Brain microvascular endothelial cell (primary cell): ENCODE data around the gene MGST2.
"Not testable (repeated sequence)": the region's sequence is repeated elsewhere in the genome, so short reads cannot be mapped to it uniquely, and the experiment has no call there.

ENCODE experiments used
- DNase-seq: peaks from one replicate; pipeline ENCODE4 v3.0.0-alpha.2; 2020
- H3K27ac ChIP-seq: fragments of 250-450 bp; sonication (Bioruptor Pico); 2 replicates; pipeline ENCODE4 v1.5.1; 2020; ENCODE audit warnings: mild to moderate bottlenecking, moderate library complexity
- H3K27me3 ChIP-seq: fragments of 250-450 bp; sonication (Bioruptor Pico); replicated peaks from 2 replicates; pipeline ENCODE4 v1.5.1; 2020; ENCODE audit warnings: mild to moderate bottlenecking
- H3K36me3 ChIP-seq: fragments of 250-450 bp; sonication (Bioruptor Pico); replicated peaks from 2 replicates; pipeline ENCODE4 v1.5.1; 2020; ENCODE audit warnings: mild to moderate bottlenecking
- H3K4me3 ChIP-seq: 2 replicates; pipeline ENCODE4 v1.5.1; 2011; ENCODE audit warnings: low read depth, mild to moderate bottlenecking, control low read depth, low read length, moderate library complexity
- in situ Hi-C: cut with HindIII; loops from 2 replicates; pipeline ENCODE4 v1.10.0; 2017; ENCODE audit warnings: low sequenced_read_pairs, low pct_ligation_motif_present
- TF ChIP-seq, protein P1 (sequence below): IDR thresholded peaks from 2 replicates; pipeline ENCODE4 v1.5.1; 2011; ENCODE audit warnings: low read depth, mild to moderate bottlenecking, moderate library complexity, low read length, control low read depth, inconsistent platforms; ENCODE audit errors: missing control alignments

MGST2 gene

DNA sequence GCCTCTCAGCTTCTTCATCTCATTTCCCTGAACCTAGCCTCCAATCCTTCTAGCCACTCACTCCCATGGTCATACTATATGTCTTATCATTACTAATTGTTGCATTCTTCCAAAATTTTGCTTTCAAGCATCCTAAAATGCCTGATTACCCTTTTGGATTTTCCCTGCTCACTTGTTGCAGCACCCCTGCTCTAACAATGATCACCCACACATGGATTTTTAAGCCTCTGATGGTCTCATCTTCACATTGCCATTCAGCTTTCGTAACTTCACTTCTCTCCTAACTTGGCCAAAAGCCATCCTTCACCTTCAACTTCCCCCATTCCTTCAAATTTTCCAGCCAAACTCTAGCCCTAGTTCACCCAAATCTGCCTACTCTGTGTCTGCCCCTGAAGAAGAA is 33.8 kb upstream of the MGST2 start:
- no peaks in the 10 kb centered on the region for H3K36me3 ChIP-seq
- H3K4me3 ChIP-seq: no peak overlapping the region
- no peaks in the 10 kb centered on the region for H3K27me3 ChIP-seq
- DNase-seq: no peak
- H3K27ac ChIP-seq: no peak overlapping the region
- in situ Hi-C loops: no loop called here
- TF ChIP-seq, protein P1, sequence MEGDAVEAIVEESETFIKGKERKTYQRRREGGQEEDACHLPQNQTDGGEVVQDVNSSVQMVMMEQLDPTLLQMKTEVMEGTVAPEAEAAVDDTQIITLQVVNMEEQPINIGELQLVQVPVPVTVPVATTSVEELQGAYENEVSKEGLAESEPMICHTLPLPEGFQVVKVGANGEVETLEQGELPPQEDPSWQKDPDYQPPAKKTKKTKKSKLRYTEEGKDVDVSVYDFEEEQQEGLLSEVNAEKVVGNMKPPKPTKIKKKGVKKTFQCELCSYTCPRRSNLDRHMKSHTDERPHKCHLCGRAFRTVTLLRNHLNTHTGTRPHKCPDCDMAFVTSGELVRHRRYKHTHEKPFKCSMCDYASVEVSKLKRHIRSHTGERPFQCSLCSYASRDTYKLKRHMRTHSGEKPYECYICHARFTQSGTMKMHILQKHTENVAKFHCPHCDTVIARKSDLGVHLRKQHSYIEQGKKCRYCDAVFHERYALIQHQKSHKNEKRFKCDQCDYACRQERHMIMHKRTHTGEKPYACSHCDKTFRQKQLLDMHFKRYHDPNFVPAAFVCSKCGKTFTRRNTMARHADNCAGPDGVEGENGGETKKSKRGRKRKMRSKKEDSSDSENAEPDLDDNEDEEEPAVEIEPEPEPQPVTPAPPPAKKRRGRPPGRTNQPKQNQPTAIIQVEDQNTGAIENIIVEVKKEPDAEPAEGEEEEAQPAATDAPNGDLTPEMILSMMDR: no peak

DNA sequence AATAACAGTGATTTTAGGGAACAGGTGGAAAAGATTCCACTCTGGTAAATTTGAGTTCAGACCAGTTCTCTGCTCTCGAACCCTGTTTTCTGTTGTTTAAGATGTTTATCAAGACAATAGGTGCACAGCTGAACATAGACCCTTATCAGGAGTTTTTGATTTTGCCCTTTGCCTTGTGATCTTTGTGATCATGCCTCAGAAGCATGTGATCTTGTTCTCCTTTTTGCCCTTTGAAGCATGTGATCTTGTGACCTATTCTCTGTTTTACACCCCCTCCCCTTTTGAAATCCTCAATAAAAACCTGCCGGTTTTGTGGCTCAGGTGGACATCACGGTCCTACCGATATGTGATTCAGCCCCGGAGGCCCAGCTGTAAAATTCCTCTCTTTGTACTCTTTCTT is 32.9 kb upstream of the MGST2 start:
- H3K27ac ChIP-seq, DNase-seq, H3K36me3 ChIP-seq, in situ Hi-C loops, H3K27me3 ChIP-seq, H3K4me3 ChIP-seq: not testable (repeated sequence)

DNA sequence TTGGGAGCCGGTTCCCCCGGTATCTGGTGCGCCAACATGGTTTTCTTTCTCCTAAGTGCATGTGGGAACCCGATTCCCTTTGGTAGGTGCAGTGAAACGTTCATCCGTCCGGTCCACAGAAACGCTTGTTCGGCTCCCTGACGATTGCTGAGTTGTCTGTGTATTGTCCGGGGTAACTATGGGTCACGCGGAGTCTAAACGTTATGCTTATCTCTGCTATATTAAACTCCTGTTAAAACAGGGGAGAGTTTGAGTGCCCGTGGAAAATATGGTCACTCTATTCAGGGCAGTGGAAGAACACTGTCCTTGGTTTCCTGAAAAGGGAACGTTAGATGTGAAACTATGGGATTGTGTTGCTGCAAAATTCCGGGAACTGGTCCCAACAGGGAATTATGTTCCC is 32.4 kb upstream of the MGST2 start:
- Histone ChIP-seq H3K27ac (no peak overlapping the region), H3K4me3 (peak overlapping the region; percentile 17), H3K36me3 (no peaks in the 10 kb centered on the region), H3K27me3 (no peaks in the 10 kb centered on the region)
- in situ Hi-C loops: no loop called here
- no peak for DNase-seq
- TF ChIP-seq, protein P1: no peak

DNA sequence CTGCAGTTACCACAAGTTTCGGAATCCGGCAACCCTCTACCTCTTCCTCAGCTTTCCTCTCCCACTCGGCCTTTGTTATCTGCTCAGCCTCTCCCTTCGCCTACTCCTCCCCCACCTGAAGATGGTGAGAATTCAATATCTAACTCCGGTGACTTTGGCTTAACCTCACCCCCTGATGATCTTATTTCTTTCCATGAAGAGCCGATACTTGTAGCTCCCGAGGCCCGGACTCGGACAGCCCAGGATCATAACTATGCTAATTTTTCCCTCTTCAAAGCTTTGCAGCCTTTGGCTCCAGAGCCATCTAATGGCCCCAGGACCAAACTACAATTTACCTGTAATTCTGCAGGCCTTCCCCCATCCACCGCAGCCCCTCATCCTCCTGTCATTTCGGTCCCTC is 32.0 kb upstream of the MGST2 start:
- no peaks in the 10 kb centered on the region for H3K36me3 ChIP-seq
- TF ChIP-seq, protein P1: peak; percentile 75
- in situ Hi-C loops: no loop called here
- no peaks in the 10 kb centered on the region for H3K27me3 ChIP-seq
- no peak overlapping the region for H3K27ac ChIP-seq
- DNase-seq: peak; percentile 27
- H3K4me3 ChIP-seq: peak overlapping the region; percentile 17

DNA sequence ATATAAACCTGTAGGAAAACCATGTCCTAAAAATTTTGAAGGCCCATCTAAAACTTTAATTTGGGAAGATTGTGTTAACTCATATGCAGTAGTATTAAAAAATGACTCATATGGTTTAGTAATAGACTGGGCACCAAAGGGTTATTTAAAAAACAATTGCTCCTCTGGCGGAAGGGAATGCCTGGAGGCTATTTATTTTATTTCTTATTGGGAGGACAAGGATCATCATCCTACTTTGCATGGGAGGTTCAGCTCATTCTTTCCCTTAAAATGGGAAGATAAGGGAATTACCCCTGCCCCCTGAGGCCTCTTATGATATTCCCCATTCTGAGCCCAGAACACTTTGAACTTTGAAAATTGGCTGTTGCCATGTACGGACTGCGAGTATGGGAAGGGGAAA is 29.7 kb upstream of the MGST2 start:
- H3K27ac ChIP-seq: no peak overlapping the region
- H3K4me3 ChIP-seq: no peak overlapping the region
- no peaks in the 10 kb centered on the region for H3K36me3 ChIP-seq
- no peaks in the 10 kb centered on the region for H3K27me3 ChIP-seq
- DNase-seq: no peak
- in situ Hi-C loops: no loop called here
- TF ChIP-seq, protein P1: no peak

DNA sequence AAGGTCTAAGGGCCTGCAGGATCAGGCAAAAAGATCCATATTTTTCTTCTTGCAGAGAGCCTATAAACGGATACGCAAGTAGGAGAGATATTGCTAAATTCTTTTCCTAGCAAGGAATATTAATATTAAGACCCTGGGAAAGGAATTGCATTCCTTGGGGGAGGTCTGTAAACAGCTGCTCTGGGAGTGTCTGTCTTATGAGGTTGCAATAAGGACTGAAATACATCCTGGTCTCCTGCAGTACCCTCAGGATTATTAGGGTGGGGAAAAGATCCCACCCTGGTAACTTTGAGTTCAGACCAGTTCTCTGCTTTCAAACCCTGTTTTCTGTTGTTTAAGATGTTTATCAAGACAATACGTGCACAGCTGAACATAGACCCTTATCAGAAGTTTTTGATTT is 27.3 kb upstream of the MGST2 start:
- H3K27me3 ChIP-seq, in situ Hi-C loops, DNase-seq, H3K36me3 ChIP-seq, H3K27ac ChIP-seq, H3K4me3 ChIP-seq: not testable (repeated sequence)

DNA sequence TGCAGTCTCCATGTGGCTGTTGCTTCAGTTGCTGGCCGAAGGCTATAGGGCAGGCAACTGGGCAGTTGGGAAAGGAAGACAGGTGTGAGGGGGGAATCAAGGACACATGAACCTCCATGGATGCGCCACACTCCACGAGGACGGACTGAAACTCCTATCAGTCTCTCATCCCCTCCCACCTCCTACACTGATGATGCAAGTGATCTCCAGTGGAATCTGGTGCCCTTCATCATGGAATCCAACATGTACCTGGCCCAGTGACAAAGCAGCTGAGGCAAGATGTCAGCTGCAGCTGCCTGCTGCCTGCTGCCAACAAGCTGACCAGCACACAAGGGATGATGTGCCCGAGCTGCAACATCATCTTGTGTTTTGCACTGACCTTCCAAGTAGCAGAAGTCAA is 26.0 kb upstream of the MGST2 start:
- TF ChIP-seq, protein P1: no peak
- Histone ChIP-seq H3K27ac (no peak overlapping the region), H3K36me3 (no peaks in the 10 kb centered on the region), H3K4me3 (no peak overlapping the region), H3K27me3 (no peaks in the 10 kb centered on the region)
- in situ Hi-C loops: no loop called here
- no peak for DNase-seq
